B cell (primary cell): ENCODE results near the gene S100PBP. TPM values are rescaled to one million over a fixed set of nuclear protein-coding genes. Genes with fewer than 3 reads are reported as not detected.

Experiments used
- ATAC-seq: fragments of 200-7000 bp; cut with Tn5 transposase; one replicate; pipeline ENCODE4 v1.10.0; 2021; ENCODE audit warnings: low read depth, mild to moderate bottlenecking, moderate number of reproducible peaks, moderate library complexity
- CTCF ChIA-PET: fragments of 350-600 bp; sonication (Branson Sonifier 250); formaldehyde crosslinking; loops from one replicate; lab custom pipeline; 2021; ENCODE audit warnings: antibody characterized with exemption, inconsistent platforms; lab: Charles Lee
- POLR2A ChIA-PET: fragments of 350-600 bp; sonication (Branson Sonifier 250); formaldehyde crosslinking; loops from one replicate; lab custom pipeline; 2021; ENCODE audit warnings: antibody characterized with exemption; lab: Charles Lee
- DNase-seq: peaks from one replicate; pipeline ENCODE4 v3.0.0; 2013
- H2AFZ ChIP-seq: 2 replicates; pipeline ENCODE4 v1.6.1; 2012; ENCODE audit warnings: mild to moderate bottlenecking, low read depth, low read length; ENCODE audit not compliant: insufficient read depth, poor library complexity, severe bottlenecking
- H3K27ac ChIP-seq, 2 donors: 1 replicate in 1 of 2; 2 replicates in 1 of 2; pipeline ENCODE4 v1.5.1; 2012 to 2013; ENCODE audit warnings: low read length in 2 of 2, mild to moderate bottlenecking in 2 of 2, moderate library complexity in 1 of 2
- H3K27me3 ChIP-seq, 4 experiments: fragments of 200-600 bp in 1 of 4; sonication (generic) in 1 of 4; replicated peaks in 1 of 4; 1 replicate in 2 of 4; 2 replicates in 2 of 4; pipeline versions ENCODE4 v1.6.1 to v1.7.0; 2013 to 2016; ENCODE audit warnings: low read length in 3 of 4, mild to moderate bottlenecking in 2 of 4, mixed read lengths in 1 of 4, moderate library complexity in 1 of 4; ENCODE audit not compliant: insufficient read depth in 4 of 4, control insufficient read depth in 3 of 4; ENCODE audit errors: control extremely low read depth in 1 of 4
- H3K36me3 ChIP-seq, 2 experiments: replicated peaks in 1 of 2; 1 replicate in 1 of 2; 2 replicates in 1 of 2; pipeline versions ENCODE4 v1.6.1 to v1.7.1; 2013; ENCODE audit warnings: low read length in 1 of 2; ENCODE audit not compliant: insufficient read depth in 2 of 2, control insufficient read depth in 1 of 2; ENCODE audit errors: control extremely low read depth in 1 of 2, extremely low read depth in 1 of 2
- H3K4me1 ChIP-seq, 2 donors: fragments of 200-600 bp in 1 of 2; sonication (generic) in 1 of 2; 1 replicate in 1 of 2; 2 replicates in 1 of 2; pipeline versions ENCODE4 v1.5.1 to v1.6.1; 2013 to 2017; ENCODE audit warnings: low read length in 2 of 2; ENCODE audit not compliant: control insufficient read depth in 2 of 2, insufficient read depth in 2 of 2
- H3K4me2 ChIP-seq: replicated peaks from 2 replicates; pipeline ENCODE3; 2012; ENCODE audit warnings: mild to moderate bottlenecking, low read depth, low read length; ENCODE audit not compliant: poor library complexity, severe bottlenecking
- H3K4me3 ChIP-seq, 5 experiments: fragments of 200-600 bp in 1 of 5; sonication (generic) in 1 of 5; 1 replicate in 3 of 5; 2 replicates in 2 of 5; pipeline versions ENCODE4 v1.5.1 to v1.7.0; 2011 to 2016; ENCODE audit warnings: low read length in 4 of 5, mild to moderate bottlenecking in 4 of 5, low read depth in 2 of 5, control low read depth in 1 of 5, moderate library complexity in 1 of 5; ENCODE audit not compliant: insufficient read depth in 1 of 5; ENCODE audit errors: control extremely low read depth in 1 of 5, extremely low read depth in 1 of 5
- H3K79me2 ChIP-seq: fragments of 200-600 bp; sonication (generic); one replicate; pipeline ENCODE4 v1.6.0; 2016; ENCODE audit warnings: low read length; ENCODE audit not compliant: control insufficient read depth, insufficient read depth
- H3K9ac ChIP-seq: fragments of 200-600 bp; sonication (generic); 2 replicates; pipeline ENCODE4 v1.6.1; 2017; ENCODE audit warnings: mild to moderate bottlenecking, low read length, moderate library complexity
- H3K9me3 ChIP-seq, 3 donors: one replicate each; pipeline versions ENCODE4 v1.6.1 to v1.7.1; 2013; ENCODE audit warnings: low read length in 2 of 3; ENCODE audit not compliant: control insufficient read depth in 2 of 3, insufficient read depth in 1 of 3; ENCODE audit errors: control extremely low read depth in 1 of 3
- H4K20me1 ChIP-seq: 2 replicates; pipeline ENCODE4 v1.6.0; 2012; ENCODE audit warnings: mild to moderate bottlenecking, low read length; ENCODE audit not compliant: insufficient read depth, control insufficient read depth, poor library complexity, severe bottlenecking
- H3K27ac Mint-ChIP-seq: one replicate; pipeline ENCODE4 v1.8.0; 2021; ENCODE audit warnings: mixed read lengths
- H3K27me3 Mint-ChIP-seq: one replicate; pipeline ENCODE4 v1.8.0; 2021; ENCODE audit warnings: mixed read lengths
- H3K4me1 Mint-ChIP-seq: one replicate; pipeline ENCODE4 v1.8.0; 2021; ENCODE audit warnings: mixed read lengths
- H3K4me3 Mint-ChIP-seq: one replicate; pipeline ENCODE4 v1.8.0; 2021; ENCODE audit warnings: mixed read lengths
- H3K9me3 Mint-ChIP-seq: one replicate; pipeline ENCODE4 v1.8.0; 2022; ENCODE audit warnings: mixed read lengths; ENCODE audit not compliant: insufficient read depth
- CTCF ChIP-seq: fragments of 200-600 bp; IDR thresholded peaks from one replicate; pipeline ENCODE4 v1.8.0; 2022; ENCODE audit warnings: antibody characterized with exemption, mild to moderate bottlenecking
- EZH2 ChIP-seq: IDR thresholded peaks from 2 replicates; pipeline ENCODE4 v1.6.1; 2012; ENCODE audit warnings: borderline replicate concordance, low read depth, mild to moderate bottlenecking, moderate library complexity, low read length; ENCODE audit not compliant: insufficient read depth, poor library complexity, severe bottlenecking
- WGBS: methylation state at CpG from one replicate; pipeline ENCODE4 v1.1.5; 2013; ENCODE audit warnings: missing lambda C conversion rate; ENCODE audit not compliant: insufficient coverage; 5-methylcytosine and 5-hydroxymethylcytosine counted together
- intact Hi-C: fragments of 100-400 bp; cut with micrococcal nuclease; formaldehyde crosslinking; loops from one replicate; pipeline ENCODE4 v1.10.0; 2022
- polyA plus RNA-seq: library from polyadenylated mRNA; depleted of rRNA; stranded (reverse); fragments of >200 nt; gene quantifications from 2 replicates; pipeline ENCODE4 v1.2.3, GENCODE V29; 2012
- total RNA-seq, 2 donors: library from RNA; stranded (reverse); fragments of 120-200 nt in 1 of 2; gene quantifications; 1 replicate in 1 of 2; 2 replicates in 1 of 2; pipeline versions ENCODE4 v1.2.3 to v1.2.4, GENCODE V29; 2013 to 2022

The S100PBP gene
- total and polyA plus RNA-seq, 2 donors (not counting 1 experiment from before 2014, with no cell fraction given) = 32.5 to 94.1 TPM

GRCh38 chr1:32893198-32894018 is 76.0 kb downstream of the S100PBP start:
- no peak overlapping the region for H3K27ac ChIP-seq
- H3K4me1 ChIP-seq = peaks cover 16 to 24% of the 10 kb centered on the region in 2 donors
- peak; percentile 22 for DNase-seq
- intact Hi-C loops = no loop called here
- peak; percentile 21 for ATAC-seq
- Mint-ChIP-seq H3K9me3 (no peaks in the 10 kb centered on the region), H3K27ac (no peak overlapping the region), H3K27me3 (peaks cover 69% of the 10 kb centered on the region), H3K4me1 (peaks cover 16% of the 10 kb centered on the region), H3K4me3 (peak overlapping the region; percentile 77)
- H3K4me3 ChIP-seq = peak overlapping the region in 3 of 5 experiments; percentile 42 to 57 (median 45)
- H3K9ac ChIP-seq = peak overlapping the region; percentile 61
- H3K27me3 ChIP-seq = peaks cover 0 to 71% (median 31%) of the 10 kb centered on the region in 4 experiments
- no peaks in the 10 kb centered on the region for H3K36me3 ChIP-seq
- peak overlapping the region; percentile 71 for H2AFZ ChIP-seq
- 5% methylated on average over 38 of the region's 58 CpGs for WGBS
- H3K9me3 ChIP-seq = peaks cover 0 to 9% (median 0%) of the 10 kb centered on the region in 3 donors
- POLR2A ChIA-PET = interaction anchor here (0.6 kb wide), 1 partner anchor 25 kb away, joined by 3 read pairs; no protein-coding TSS in a partner anchor
- peak overlapping the region; percentile 90 for H3K4me2 ChIP-seq
- H3K79me2 ChIP-seq = no peaks in the 10 kb centered on the region
- CTCF ChIA-PET = interaction anchor here (0.7 to 4.2 kb wide), 5 partner anchors 18 to 493 kb away, joined by 3 to 14 read pairs (median 4); no protein-coding TSS in a partner anchor
- no peaks in the 10 kb centered on the region for H4K20me1 ChIP-seq
- TF ChIP-seq EZH2 = peak; percentile 55
- TF ChIP-seq CTCF = peak; percentile 50
